Measurements from ENCODE around the gene WDTC1. TPM values are rescaled to one million over a fixed set of nuclear protein-coding genes. Genes with fewer than 3 reads are reported as not detected.
"Not testable (repeated sequence)": the region's sequence is repeated elsewhere in the genome, so short reads cannot be mapped to it uniquely, and the experiment has no call there.

WDTC1 gene, protein sequence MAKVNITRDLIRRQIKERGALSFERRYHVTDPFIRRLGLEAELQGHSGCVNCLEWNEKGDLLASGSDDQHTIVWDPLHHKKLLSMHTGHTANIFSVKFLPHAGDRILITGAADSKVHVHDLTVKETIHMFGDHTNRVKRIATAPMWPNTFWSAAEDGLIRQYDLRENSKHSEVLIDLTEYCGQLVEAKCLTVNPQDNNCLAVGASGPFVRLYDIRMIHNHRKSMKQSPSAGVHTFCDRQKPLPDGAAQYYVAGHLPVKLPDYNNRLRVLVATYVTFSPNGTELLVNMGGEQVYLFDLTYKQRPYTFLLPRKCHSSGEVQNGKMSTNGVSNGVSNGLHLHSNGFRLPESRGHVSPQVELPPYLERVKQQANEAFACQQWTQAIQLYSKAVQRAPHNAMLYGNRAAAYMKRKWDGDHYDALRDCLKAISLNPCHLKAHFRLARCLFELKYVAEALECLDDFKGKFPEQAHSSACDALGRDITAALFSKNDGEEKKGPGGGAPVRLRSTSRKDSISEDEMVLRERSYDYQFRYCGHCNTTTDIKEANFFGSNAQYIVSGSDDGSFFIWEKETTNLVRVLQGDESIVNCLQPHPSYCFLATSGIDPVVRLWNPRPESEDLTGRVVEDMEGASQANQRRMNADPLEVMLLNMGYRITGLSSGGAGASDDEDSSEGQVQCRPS
- total RNA-seq, result 36.2 TPM

DNA sequence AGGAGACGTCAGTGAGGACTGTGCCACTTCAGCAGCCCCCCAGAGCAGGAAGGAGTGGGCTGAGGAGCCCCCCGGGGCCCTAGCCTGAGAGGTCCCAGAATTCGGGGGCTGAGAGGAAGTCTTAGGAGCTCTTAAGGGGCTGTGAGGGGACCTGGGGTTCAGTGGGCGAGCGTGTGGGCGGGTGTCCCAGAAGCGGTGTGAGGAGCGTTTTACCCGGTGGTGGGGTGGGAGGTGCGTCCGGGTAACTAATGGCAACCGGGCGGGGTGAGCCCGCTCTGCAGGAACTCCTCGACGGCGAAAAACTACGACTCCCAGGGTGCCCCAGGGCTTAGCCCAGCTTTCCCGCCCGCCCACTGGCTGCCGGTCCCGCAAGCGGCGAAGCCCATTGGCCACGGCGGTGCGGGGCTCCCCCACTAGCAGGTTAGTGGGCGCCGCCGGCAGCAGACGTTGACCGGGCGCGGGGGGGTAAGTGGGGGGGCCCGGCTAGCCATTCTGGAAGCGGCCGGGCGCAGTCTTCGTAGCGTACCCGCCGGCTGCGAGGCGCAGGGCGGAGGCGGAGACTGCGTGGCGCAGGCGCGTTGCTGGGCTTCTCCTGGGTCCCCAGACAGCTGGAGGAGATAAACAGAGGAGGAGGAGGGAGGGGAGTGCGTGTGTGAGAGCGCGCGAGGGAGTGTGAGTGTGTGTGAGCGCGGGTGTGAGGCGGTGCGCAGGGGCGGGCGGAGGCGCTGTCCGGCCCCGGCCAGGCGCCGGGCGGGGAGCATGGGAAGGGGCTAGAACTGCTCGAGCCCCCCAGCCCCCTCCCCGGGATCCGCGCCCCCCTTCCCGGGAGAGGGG is at the start of gene WDTC1:
Gene WDTC1 (plus strand): TSS at position 584 of the 834 bp plus-strand sequence. CDS start 26,423 bp downstream, outside the sequence.
- intact Hi-C loops (cut with DNase I), result loop anchor here (5.0 to 10.0 kb wide), 2 partner anchors 121 to 237 kb away; no protein-coding TSS in a partner anchor
- Histone ChIP-seq H3K36me3 (no peaks in the 10 kb centered on the region), H3K4me3 (peak within 1 kb of the TSS; percentile 92 to 99), H3K27me3 (no peaks in the 10 kb centered on the region), H3K27ac (peak within 1 kb of the TSS; percentile 75 to 77), H3K4me1 (peaks cover 7 to 10% of the 10 kb centered on the region in 2 donors), H3K9me3 (no peaks in the 10 kb centered on the region)
- DNase-seq (ENCODE audit: low spot score in 2 of 2), result peak; percentile 90 to 99
- TF ChIP-seq, protein P1, sequence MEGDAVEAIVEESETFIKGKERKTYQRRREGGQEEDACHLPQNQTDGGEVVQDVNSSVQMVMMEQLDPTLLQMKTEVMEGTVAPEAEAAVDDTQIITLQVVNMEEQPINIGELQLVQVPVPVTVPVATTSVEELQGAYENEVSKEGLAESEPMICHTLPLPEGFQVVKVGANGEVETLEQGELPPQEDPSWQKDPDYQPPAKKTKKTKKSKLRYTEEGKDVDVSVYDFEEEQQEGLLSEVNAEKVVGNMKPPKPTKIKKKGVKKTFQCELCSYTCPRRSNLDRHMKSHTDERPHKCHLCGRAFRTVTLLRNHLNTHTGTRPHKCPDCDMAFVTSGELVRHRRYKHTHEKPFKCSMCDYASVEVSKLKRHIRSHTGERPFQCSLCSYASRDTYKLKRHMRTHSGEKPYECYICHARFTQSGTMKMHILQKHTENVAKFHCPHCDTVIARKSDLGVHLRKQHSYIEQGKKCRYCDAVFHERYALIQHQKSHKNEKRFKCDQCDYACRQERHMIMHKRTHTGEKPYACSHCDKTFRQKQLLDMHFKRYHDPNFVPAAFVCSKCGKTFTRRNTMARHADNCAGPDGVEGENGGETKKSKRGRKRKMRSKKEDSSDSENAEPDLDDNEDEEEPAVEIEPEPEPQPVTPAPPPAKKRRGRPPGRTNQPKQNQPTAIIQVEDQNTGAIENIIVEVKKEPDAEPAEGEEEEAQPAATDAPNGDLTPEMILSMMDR (IDR thresholded peaks at IDR 0.05), result no peak

DNA sequence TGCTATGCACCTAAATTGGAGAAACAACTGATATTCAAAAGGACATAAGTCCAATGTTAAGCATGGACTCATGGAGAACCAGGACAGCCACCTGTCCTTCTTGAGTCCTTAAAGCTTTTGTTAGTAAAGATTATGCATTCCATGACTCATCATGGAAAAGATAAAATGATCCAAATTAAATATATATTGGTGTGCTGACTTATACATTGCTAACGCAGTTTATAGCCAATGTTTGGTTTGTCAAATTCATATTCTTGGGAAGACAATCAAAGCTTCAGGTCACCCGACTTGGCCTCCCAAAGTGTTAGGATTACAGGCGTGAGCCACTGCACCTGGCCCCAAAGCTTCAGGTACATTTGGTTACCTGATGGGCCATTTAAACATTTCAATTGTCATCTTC is 49.8 kb upstream of the WDTC1 start:
- H3K4me3 ChIP-seq; DNase-seq (ENCODE audit: low spot score in 2 of 2); intact Hi-C loops (cut with DNase I); H3K27me3 ChIP-seq; H3K27ac ChIP-seq; H3K9me3 ChIP-seq; H3K4me1 ChIP-seq; H3K36me3 ChIP-seq: not testable (repeated sequence)

DNA sequence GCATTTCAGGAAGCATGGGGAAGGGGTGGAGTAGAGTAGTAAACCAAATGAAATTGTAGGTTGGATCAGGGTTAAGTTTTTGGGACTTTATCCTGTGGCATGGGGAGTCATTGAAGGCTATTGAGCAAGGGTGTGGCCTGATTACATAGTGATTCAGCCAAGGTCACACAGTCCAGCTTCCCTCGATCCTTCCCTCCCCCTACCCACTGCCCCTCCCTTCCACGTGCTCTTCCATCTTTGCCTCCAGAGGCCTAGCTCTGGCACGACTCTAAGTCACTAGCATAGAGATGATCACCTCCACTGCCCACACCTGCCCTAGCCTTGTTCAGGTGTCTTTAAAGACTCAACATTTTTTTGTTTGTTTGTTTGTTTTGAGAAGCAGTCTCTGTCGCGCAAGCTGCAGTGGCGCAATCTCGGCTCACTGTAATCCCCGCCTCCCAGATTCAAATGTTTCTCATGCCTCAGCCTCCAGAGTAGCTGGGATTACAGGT is 42.3 kb upstream of the WDTC1 start:
- H3K9me3 ChIP-seq, result no peaks in the 10 kb centered on the region
- TF ChIP-seq, protein P1 (IDR thresholded peaks at IDR 0.05), result no peak
- no peaks in the 10 kb centered on the region for H3K27me3 ChIP-seq
- no peaks in the 10 kb centered on the region for H3K4me1 ChIP-seq
- no peak overlapping the region for H3K27ac ChIP-seq
- intact Hi-C loops (cut with DNase I), result no loop called here
- peak in 1 of 2 donors; percentile 52 for DNase-seq (ENCODE audit: low spot score in 2 of 2)
- H3K36me3 ChIP-seq, result no peaks in the 10 kb centered on the region
- H3K4me3 ChIP-seq, result no peak overlapping the region

DNA sequence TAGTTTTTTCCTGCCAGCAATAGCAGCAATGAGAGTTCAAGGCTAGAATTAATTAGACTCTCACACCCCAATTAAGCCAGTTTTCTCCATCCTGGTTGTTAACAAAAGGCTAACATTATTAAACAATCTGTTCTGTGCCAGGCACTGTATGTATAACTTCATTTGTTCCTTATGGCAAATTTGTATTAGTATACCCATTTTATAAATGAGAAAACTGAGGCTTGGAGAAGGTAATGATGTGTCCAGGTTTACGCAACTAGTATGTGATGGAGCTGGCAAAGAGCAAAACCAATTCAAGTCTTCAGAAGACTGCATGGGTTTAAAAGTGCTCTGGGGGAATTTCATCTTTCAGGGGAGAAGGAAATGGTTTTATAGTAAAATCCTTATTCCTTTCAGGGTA is 41.2 kb upstream of the WDTC1 start:
- Histone ChIP-seq H3K27ac (no peak overlapping the region), H3K36me3 (no peaks in the 10 kb centered on the region), H3K4me1 (no peaks in the 10 kb centered on the region), H3K27me3 (no peaks in the 10 kb centered on the region), H3K9me3 (no peaks in the 10 kb centered on the region), H3K4me3 (no peak overlapping the region)
- TF ChIP-seq, protein P1 (IDR thresholded peaks at IDR 0.05), result no peak
- intact Hi-C loops (cut with DNase I), result no loop called here
- DNase-seq (ENCODE audit: low spot score in 2 of 2), result no peak

DNA sequence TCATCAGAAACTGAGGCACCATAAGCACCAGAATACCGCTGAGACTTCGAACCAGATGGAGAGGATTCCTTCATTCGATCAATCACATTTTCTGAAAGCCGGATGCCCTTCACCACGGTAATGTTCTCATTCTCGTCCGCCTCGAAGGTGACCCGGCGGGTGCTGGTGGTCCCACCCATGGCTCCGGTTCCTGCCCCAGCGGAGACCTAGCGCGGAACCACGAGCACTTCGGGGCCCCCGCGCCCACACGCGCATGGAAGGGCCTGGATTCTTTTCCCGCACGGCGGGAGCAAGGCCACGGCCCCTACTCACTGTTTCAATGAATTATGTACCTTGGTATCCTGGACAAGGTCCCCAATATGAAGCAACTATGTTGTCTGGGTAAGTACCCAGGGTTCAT is 33.1 kb upstream of the WDTC1 start:
- Histone ChIP-seq H3K27me3 (no peaks in the 10 kb centered on the region), H3K9me3 (no peaks in the 10 kb centered on the region), H3K27ac (no peak overlapping the region), H3K36me3 (no peaks in the 10 kb centered on the region), H3K4me3 (no peak overlapping the region), H3K4me1 (no peaks in the 10 kb centered on the region)
- DNase-seq (ENCODE audit: low spot score in 2 of 2), result no peak
- intact Hi-C loops (cut with DNase I), result no loop called here
- TF ChIP-seq, protein P1 (IDR thresholded peaks at IDR 0.05), result no peak
